Hepatocyte (in vitro differentiated cells): ENCODE measurements around the gene CSNK2A1.

Experiments
- CTCF ChIP-seq: fragments of 200-600 bp; sonication (generic); IDR thresholded peaks from 2 replicates; pipeline ENCODE4 v1.5.1; 2016; ENCODE audit warnings: antibody characterized with exemption, mild to moderate bottlenecking; ENCODE audit not compliant: poor library complexity
- EZH2 ChIP-seq: fragments of 200-600 bp; sonication (generic); IDR thresholded peaks from 2 replicates; pipeline ENCODE4 v1.6.1; 2016; ENCODE audit warnings: antibody characterized with exemption, mild to moderate bottlenecking, borderline replicate concordance
- EZH2phosphoT487 ChIP-seq: fragments of 200-600 bp; sonication (generic); IDR thresholded peaks from one replicate; pipeline ENCODE4 v1.6.1; 2018; ENCODE audit warnings: antibody characterized with exemption, mild to moderate bottlenecking, low read depth, moderate library complexity; ENCODE audit not compliant: unreplicated experiment, severe bottlenecking

- TF ChIP-seq CTCF, result no peak
- TF ChIP-seq EZH2, result no peak
- TF ChIP-seq EZH2phosphoT487, result no peak
Observed at GRCh38 chr20:533526-533925, 10.1 kb downstream of the CSNK2A1 start.
